SK-MEL-5 (cell line): ENCODE data around the gene ATRIP. TPM values are rescaled to one million over a fixed set of nuclear protein-coding genes. Genes with fewer than 3 reads are reported as not detected.

Experiments used
- DNase-seq: peaks from one replicate; pipeline ENCODE4 v3.0.0-alpha.2; 2016; ENCODE audit warnings: low read depth, low spot score
- in situ Hi-C: cut with HindIII; loops from 2 replicates; pipeline ENCODE4 v1.10.0; 2016; ENCODE audit warnings: low sequenced_read_pairs, high pct_unique_total_duplicates, low pct_unique_long_range_greater_than_20kb
- total RNA-seq: library from RNA; depleted of rRNA; stranded (reverse); fragments of >200 nt; shearing (Covaris generic); gene quantifications from 2 replicates; pipeline ENCODE4 v1.2.3, GENCODE V29; 2014; rRNA removed

The ATRIP gene
- total RNA-seq, 1 experiment from 2014 or later = 7.7 TPM

DNA sequence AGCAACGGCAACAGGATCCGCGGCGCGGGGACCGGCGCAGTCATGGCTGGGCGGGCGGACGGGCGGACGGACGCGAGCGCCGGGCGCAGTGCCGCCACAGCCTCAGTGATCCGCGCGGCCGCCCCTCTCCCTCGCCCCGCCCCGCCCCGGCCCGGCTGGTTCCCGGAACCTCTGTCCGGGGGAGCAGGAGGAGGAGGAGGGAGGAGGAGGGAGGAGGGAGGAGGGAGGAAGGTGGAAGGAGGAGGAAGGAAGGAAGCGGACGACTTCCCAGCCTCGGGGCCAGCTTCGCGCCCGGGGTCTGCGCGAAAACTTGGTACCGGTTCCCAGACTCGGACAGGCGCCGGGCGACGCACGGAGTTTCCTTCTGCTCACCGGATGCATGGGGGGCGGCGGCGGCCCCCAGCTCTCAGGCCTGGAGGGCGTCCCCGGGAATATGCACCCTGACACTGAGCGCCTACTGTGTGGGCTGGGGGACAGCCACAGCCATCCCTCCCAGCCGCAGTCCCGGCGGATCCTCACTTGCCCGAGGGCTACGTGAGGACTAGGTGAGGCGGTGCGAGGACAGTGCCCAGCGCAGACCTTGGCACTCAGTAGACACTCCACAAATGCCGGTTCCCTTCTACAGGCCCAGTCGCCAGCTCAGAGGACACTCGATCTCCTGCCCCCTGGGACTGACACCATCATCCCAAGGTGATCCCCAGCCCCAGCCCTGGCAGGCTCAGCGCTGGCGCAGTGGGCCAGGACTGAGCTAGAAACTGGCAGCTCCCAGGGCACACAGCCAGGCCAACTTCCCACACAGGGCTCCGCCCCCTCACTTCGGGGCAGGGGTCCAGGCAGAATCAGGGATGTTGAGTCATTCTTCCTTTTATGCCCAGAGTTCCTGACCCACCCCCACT lies 57.8 kb downstream of the ATRIP start, which contains the start of gene SHISA5:
Gene SHISA5 (minus strand): TSS at position 124 of the 896 bp plus-strand sequence. CDS start 80 bp downstream, at position 44.
- DNase-seq = peak; percentile 36
- in situ Hi-C loops = no loop called here

DNA sequence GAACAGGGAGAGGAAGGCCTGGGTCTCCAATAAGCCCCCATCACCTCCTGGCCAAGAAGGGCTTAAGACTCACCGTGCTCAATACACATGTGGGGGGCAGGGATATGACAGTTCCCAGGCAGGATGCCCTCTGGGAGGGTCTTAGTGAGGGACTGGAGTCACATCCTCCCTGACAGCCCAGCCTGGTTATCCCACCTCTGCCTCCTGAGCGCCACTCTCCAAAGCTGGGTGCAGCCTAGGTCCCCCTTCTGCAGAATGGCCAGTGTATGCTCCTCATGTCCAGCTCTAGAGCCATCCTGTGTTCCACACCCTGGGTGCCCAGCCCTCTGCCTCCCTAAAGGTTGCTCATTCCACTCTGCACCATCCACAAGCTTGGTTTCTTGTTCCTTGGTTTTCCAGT lies 58.6 kb downstream of the ATRIP start:
- in situ Hi-C loops = no loop called here

DNA sequence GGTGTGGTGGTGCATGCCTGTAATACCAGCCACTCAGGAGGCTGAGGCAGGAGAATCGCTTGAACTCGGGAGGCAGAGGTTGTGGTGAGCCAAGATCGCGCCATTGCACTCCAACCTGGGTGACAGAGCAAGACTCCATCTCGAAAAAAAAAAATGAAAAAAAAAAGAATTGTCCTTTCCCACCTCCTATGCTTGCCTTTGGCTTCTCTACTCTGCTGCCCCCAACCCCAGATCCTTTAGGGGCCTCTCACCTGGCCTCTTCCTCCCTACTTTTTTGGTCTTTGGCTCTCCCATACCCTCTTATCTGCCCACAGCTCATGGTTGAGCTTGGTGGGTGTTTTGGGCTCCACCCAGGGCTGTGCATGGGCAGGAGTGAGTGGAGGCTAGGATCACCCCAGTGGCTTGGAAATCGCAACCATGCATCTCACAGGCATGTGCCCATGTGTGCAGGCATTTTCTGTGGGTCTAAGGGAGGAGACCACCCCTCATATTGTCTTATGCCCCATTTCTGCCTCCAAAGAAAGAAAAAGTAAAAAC lies 59.5 kb downstream of the ATRIP start:
- in situ Hi-C loops = no loop called here
- DNase-seq = no peak

More for the DNA sequence above, 58.6 kb downstream of the ATRIP start:
- DNase-seq = no peak

DNA sequence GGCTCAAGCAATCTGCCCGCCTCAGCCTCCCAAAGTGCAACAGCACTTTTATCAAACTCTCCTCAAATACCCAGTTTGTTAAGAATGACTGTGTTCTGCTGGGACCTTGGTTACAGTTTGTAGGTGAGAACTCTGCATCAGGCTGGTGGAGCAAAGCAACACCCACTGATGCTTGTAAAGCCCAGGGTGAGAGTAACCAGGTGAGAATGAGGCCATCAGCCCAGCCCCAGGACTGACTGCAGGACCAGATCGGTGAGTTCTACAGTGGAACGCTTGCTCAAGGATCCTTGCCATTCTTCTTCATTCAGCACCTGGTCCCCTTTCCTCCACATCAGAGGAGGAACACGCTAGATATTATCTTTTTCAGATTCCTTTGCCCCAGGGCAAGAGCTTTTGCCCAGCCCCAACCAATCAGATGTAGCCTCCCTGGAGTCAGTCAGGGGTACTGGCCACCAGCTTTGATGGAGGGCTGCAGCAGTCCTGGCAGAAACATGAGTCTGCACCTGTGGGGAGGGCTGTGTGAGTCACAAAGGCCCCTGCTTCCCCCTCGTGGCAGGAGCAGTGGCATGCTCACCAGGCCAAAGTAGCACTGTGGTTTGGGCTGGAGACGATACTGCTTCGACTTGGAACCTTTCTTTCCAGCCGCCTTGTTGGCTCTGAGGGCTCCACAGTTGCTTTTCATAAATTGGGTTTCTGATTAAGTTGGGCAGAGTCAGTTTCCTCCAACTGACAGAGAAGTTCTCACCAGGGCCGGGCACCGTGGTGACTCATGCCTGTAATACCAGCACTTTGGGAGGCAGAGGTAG lies 60.9 kb downstream of the ATRIP start:
- in situ Hi-C loops = no loop called here
- peak; percentile 69 for DNase-seq

DNA sequence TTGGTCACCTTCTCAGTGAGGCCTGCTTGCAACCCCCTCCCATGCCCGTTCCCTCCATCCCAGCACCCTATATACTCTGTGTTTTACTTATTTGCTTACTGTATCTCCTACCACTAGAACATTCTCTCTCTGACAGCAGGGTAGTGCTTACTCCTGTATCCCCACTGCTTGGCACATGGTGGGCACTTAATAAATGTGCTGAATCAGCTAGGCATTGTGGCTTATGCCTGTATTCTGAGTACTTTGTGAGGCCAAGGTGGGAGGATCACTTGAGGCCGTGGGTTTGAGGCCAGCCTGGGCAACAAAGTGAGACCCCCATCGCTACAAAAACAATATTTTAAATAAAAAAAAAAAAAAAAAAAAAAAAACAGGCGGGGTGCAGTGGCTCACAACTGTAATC lies 65.0 kb downstream of the ATRIP start:
- in situ Hi-C loops = no loop called here
- no peak for DNase-seq

DNA sequence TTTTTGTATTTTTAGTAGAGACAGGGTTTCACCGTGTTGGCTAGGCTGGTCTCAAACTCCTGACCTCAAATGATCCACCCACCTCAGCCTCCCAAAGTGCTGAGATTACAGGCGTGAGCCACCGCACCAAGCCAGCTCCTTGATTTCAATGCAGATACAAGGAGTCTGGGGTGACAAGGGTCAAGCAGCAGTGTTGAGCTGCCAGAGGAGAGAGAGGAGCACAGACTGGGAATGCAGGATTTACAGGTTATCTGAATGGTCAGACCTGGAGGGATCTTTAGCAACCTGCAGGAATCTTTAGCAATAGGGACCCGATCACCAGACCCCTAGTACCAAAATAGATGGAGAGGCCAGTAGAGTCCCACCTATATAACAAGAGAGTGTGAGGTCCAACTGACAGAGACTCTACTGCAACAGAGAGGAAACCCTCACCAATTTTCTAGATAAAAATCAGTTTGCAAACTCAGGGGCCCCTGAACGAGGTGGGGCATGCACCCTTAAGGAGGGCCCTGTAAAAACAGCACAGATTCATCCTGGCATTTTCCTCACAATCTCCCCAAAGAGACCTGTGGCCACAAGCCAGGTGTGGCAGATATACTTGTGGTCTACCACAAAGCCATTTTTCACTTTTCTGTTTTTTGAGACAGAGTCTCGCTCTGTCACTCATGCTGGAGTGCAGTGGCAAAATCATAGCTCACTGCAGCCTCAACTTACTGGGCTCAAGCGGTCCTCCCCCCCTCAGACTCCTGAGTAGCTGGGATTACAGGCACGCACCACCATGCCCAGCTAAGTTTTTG lies 68.1 kb downstream of the ATRIP start:
- no peak for DNase-seq
- in situ Hi-C loops = no loop called here

Other genes starting within 250 kb of the ATRIP start
- gene CAMP, start 223.2 kb upstream of the ATRIP start, total RNA-seq = 1.1 TPM in 1 of 2 replicates, not detected in the other
- 8.9 and 9.8 TPM in 2 replicates for gene ZNF589, start 205.6 kb upstream of the ATRIP start, total RNA-seq
- 25.5 and 32.7 TPM in 2 replicates for gene NME6, start 145.4 kb upstream of the ATRIP start, total RNA-seq
- gene SPINK8, start 113.1 kb upstream of the ATRIP start, total RNA-seq = not detected in 2 replicates
- gene FBXW12, start 74.5 kb upstream of the ATRIP start, total RNA-seq = not detected in 2 replicates
- gene PLXNB1, start 16.7 kb upstream of the ATRIP start, total RNA-seq = 4.9 and 7.4 TPM in 2 replicates
- gene CCDC51, start 6.6 kb upstream of the ATRIP start, total RNA-seq = 41.6 and 43.8 TPM in 2 replicates
- 412 and 439 TPM in 2 replicates for gene TMA7, start 6.5 kb upstream of the ATRIP start, total RNA-seq
- 120 and 131 TPM in 2 replicates for gene SHISA5, start 57.4 kb downstream of the ATRIP start, total RNA-seq
- gene PFKFB4, start 110.1 kb downstream of the ATRIP start, total RNA-seq = 39.3 and 44.7 TPM in 2 replicates
- 14.9 and 18.8 TPM in 2 replicates for gene UCN2, start 117.0 kb downstream of the ATRIP start, total RNA-seq
- 0.26 and 2.0 TPM in 2 replicates for gene COL7A1, start 148.6 kb downstream of the ATRIP start, total RNA-seq
- 288 and 322 TPM in 2 replicates for gene UQCRC1, start 162.9 kb downstream of the ATRIP start, total RNA-seq
- not detected in 2 replicates for gene TMEM89, start 175.0 kb downstream of the ATRIP start, total RNA-seq
- gene SLC26A6, start 188.7 kb downstream of the ATRIP start, total RNA-seq = 26.3 and 27.1 TPM in 2 replicates
- 3.2 and 3.6 TPM in 2 replicates for gene CELSR3, start 216.1 kb downstream of the ATRIP start, total RNA-seq
- 15.9 and 16.6 TPM in 2 replicates for gene NCKIPSD, start 239.2 kb downstream of the ATRIP start, total RNA-seq